DMS153 treated with DMSO at 0.1 percent for 48 hours (cell line): ENCODE data around the gene RTP5.
"Not testable (repeated sequence)": the region's sequence is repeated elsewhere in the genome, so short reads cannot be mapped to it uniquely, and the experiment has no call there.

Source experiments
- DNase-seq: peaks from one replicate; lab custom pipeline; 2025; ENCODE audit not compliant: unreplicated experiment; lab: John Stamatoyannopoulos, UW

RTP5 gene

GRCh38 chr2:241913703-241914102 lies 44.2 kb downstream of the RTP5 start:
- no peak for DNase-seq

- no peak for DNase-seq
These were observed 45.0 kb downstream of the RTP5 start for GRCh38 chr2:241914542-241914941.

- not testable (repeated sequence) for DNase-seq
These were observed 52.1 kb downstream of the RTP5 start for GRCh38 chr2:241921631-241922030.

- no peak for DNase-seq
These were observed 52.9 kb downstream of the RTP5 start for GRCh38 chr2:241922411-241922810.

DNA sequence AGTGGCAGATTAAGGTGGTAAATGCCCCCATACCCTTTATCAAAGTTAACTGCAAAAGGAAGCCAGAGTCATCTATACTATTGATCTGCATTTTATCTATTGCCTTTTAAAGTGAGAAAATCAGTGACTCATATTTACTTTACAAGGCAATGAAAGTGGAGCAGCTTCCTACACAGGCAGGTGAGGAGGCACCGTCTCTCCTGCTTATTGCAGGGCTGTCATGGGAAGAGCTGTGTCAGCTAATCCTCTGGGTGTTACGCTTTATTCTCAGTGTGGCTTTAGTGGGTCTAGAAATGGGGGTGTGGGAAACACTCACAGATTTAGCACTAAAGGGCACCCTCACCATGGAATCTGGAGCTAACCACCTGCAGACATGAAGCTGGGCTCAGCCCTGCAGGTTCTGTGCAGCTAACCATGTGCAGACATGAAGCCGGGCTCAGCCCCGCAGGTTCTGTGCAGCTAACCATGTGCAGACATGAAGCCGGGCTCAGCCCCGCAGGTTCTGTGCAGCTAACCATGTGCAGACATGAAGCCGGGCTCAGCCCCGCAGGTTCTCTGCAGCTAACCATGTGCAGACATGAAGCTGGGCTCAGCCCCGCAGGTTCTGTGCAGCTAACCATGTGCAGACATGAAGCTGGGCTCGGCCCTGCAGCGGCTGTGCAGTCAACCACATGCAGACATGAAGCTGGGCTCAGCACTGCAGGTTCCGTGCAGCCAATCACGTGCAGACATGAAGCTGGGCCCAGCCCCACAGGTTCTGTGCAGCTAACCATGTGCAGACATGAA lies 53.5 kb downstream of the RTP5 start:
- not testable (repeated sequence) for DNase-seq
